Activated T-helper 9 cell treated with anti-CD3 and anti-CD28 coated beads, Interleukin-2, amount 50 U/mL, for 16 hours (primary cell): ENCODE data around the gene SCRN3.
"Not testable (repeated sequence)": the region's sequence is repeated elsewhere in the genome, so short reads cannot be mapped to it uniquely, and the experiment has no call there.

Experiments used
- DNase-seq: peaks from one replicate; pipeline ENCODE4 v3.0.0-alpha.2; 2020; ENCODE audit warnings: low read depth

SCRN3 gene, protein sequence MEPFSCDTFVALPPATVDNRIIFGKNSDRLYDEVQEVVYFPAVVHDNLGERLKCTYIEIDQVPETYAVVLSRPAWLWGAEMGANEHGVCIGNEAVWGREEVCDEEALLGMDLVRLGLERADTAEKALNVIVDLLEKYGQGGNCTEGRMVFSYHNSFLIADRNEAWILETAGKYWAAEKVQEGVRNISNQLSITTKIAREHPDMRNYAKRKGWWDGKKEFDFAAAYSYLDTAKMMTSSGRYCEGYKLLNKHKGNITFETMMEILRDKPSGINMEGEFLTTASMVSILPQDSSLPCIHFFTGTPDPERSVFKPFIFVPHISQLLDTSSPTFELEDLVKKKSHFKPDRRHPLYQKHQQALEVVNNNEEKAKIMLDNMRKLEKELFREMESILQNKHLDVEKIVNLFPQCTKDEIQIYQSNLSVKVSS

GRCh38 chr2:174395284-174395968 lies at the start of gene SCRN3:
Gene SCRN3, plus strand, starts transcription at chr2:174395730. Its CDS starts 2,554 bp downstream, at chr2:174398284.
- DNase-seq, result peak; percentile 62

DNA sequence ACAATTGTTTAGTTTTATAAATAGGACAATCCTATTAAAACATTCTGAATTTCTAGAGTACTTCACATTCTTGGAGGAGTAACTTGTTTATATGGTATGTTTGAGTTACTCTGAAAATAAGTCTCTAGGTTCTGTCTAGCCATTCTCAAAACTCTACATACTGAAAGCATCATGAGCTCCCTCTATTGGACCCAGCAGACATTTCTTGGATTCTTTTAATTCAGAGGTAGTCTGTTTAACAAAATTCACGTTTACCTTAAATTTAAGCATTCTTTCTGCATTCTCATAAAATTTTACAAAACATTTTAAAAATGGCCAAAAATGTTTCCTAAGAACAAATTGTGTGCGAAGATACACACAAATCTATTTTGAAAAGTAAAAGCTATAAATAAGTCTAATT lies 45.5 kb upstream of the SCRN3 start:
- DNase-seq, result no peak

DNA sequence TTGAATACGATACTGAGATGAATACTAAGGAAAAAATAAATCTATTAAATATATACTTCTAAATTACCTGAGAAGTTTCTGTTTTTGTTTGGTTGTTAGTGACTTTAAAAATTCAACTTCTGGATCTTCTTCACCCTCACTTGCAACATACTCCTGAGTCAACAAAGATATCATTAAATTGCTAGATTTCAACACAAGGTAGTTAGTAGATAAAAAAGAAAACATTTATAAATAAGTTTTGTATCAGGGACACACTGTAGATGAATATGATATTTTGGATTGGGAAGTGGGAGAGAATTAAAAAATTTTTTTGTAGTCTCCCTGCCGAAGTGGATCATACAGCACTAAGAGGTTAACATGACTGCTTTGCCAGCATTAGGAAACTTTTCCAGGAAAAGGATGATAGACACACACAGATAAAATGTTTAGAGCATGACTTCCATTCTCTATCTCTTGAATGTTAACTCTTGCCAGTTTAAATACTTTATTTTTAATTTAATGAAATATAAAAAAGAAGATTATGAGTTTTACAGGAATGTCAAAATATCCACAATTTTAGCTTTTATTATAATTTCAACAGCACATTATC lies 44.8 kb upstream of the SCRN3 start:
- DNase-seq, result no peak

GRCh38 chr2:174353004-174353403 lies 42.5 kb upstream of the SCRN3 start:
- no peak for DNase-seq

DNA sequence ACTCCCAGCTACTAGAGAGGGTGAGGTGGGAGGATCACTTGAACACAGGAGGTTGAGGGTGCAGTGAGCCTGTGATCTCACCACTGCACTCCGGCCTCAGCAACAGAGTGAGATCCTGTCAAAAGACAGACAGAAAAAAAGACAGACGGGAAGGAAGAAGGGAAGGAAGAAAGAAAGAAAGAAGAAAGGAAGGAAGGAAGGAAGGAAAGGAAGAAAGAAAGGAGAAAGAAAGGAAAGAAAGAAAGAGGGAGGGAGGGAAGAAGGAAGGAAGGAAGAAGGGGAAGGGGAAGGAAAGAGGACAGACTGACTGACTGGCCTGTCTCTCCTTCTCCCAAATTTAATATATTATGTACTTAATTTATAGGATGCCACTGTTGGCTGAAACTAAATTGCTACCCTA lies 39.2 kb upstream of the SCRN3 start:
- no peak for DNase-seq

DNA sequence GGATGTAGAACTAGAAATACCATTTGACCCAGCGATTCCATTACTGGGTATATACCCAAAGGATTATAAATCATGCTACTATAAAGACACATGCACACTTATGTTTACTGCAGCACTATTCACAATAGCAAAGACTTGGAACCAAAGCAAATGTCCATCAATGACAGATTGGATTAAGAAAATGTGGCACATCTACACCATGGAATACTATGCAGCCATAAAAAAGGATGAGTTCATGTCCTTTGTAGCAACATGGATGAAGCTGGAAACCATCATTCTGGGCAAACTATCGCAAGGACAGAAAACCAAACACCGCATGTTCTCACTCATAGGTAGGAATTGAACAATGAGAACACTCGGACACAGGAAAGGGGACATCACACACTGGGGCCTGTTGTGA lies 35.9 kb upstream of the SCRN3 start:
- DNase-seq, result not testable (repeated sequence)

GRCh38 chr2:174362949-174363348 lies 32.6 kb upstream of the SCRN3 start:
- DNase-seq, result no peak

DNA sequence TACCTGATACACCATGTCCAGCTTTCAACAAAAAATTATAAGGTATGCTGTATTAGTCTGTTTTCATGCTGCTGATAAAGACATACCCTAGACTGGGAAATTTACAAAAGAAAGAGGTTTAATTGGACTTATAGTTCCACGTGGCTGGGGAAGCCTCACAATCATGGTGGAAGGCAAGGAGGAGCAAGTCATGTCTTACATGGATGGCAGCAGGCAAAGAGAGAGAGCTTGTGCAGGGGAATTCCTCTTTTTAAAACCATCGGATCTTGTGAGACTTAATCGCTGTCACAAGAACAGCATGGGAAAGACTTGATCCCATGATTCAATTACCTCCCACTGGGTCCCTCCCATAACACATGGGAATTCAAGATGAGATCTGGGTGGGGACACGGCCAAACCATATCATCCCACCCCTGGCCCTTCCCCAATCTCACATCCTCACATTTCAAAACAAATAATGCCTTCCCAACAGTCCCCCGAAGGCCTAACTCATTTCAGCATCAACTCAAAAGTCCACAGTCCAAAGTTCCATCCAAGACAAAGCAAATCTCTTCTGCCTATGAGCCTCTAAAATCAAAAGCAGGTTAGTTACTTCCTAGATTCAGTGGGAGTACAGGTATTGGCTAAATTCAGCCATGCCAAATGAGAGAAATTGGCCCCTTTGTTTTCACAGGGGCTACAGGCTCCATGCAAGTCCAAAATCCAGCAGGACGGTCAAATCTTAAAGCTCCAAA lies 31.9 kb upstream of the SCRN3 start:
- DNase-seq, result not testable (repeated sequence)

DNA sequence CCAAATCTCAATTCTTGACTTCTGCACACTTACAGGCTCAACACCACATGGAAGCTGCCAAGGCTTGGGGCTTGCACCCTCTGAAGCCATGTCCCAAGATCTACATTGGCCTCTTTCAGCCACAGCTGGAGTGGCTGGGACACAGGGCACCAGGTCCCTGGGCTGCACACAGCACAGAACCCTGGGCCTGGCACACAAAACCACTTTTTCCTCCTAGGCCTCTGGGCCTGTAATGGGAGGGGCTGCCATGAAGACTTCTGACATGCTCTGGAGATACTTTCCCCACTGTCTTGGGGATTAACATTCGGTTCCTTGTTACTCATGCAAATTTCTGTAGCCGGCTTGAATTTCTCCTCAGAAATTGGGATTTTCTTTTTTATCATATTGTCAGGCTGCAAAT lies 30.9 kb upstream of the SCRN3 start:
- no peak for DNase-seq

GRCh38 chr2:174365571-174365970 lies 30.0 kb upstream of the SCRN3 start:
- no peak for DNase-seq

GRCh38 chr2:174368691-174369090 lies 26.8 kb upstream of the SCRN3 start:
- DNase-seq, result no peak

GRCh38 chr2:174376967-174377366 lies 18.6 kb upstream of the SCRN3 start:
- DNase-seq, result no peak

GRCh38 chr2:174383796-174384195 lies 11.7 kb upstream of the SCRN3 start:
- DNase-seq, result no peak

DNA sequence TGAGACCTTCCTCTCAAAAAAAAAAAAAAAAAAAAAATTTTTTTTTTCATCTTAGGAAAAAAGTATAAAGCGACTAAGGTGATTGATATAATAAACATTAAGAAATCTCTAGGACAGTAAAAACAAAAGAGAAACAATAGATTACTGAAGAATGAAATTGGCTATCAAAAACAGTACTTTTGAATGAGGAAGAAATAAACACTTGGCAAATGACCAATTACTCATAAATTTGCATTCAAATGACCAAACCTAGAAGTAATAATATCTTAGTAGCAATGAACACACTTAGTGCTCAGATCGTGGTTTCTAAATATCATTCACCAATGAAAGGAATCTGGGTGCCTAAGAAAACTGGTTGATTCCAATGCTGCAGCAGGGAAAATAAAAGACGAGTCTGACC lies 10.3 kb upstream of the SCRN3 start:
- DNase-seq, result no peak

- DNase-seq, result not testable (repeated sequence)
These were observed 6.8 kb upstream of the SCRN3 start for GRCh38 chr2:174388706-174389105.

- no peak for DNase-seq
These were observed 6.0 kb upstream of the SCRN3 start for GRCh38 chr2:174389542-174389941.

DNA sequence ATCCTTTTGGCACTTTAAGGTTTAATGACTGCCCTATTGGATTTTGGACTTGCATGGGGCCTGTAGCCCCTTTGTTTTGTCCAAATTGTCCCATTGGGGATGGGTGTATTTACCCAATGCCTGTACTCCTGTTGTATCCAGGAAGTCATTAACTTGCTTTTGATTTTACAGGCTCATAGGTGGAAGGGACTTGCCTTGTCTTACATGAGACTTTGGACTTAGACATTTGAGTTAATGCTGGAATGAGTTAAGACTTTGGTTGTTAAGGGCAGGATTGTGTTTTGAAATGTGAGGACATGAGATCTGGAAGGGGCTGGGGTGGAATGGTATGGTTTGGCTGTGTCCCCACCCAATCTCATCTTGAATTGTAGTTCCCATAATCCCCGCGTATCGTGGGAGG lies 5.2 kb upstream of the SCRN3 start:
- DNase-seq, result not testable (repeated sequence)

DNA sequence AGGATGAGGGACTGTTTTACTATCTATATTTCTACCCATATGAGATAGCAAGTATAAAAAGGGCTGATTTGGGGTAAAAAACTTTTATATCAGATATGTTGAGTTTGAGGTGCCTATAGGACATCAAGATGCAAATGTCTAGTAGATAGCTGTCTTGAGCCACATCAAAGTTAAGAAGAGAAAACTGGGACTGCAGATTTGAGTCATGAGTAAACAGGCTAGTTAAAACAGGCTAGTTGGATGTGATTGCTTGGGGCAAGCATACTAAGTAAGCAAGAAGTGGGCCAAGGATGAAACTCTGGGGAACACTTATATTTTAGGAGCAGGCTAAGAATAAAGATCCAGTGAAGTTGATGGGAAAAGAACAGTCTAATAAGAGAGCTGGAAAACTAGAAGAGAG lies 2.8 kb upstream of the SCRN3 start:
- no peak for DNase-seq

DNA sequence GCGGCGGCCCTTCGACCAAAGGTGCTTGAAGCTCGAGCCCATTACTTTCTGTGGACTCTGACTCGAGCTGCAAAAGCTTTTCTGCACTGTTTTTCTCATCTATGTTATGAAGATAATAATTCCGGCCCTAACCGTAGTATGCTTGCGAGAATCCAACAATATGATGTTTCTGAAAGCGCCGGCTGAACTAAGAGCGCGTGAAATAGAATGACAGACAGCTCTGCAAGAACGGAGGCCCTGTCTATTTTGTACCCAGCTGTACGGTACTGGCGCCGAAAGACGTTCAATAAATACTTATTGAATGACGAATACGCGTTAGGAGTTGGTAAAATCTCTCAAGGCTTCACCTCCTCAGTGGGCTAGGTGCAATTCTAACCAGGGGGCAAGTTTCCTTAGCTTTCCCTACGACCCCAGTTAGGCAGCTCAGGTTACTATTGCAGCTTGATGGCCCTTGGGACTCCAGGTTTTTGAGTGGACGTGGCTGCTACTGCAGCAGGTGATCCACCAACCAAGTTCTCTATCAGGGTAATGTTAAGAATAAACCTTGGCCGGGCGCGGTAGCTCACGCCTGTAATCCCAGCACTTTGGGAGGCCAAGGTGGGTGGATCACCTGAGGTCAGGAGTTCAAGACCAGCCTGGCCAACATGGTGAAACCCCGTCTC lies 570 bp downstream of the SCRN3 start:
- no peak for DNase-seq

- no peak for DNase-seq
These were observed 2.2 kb downstream of the SCRN3 start for GRCh38 chr2:174397773-174398172.

- DNase-seq, result no peak
These were observed 3.6 kb downstream of the SCRN3 start for GRCh38 chr2:174399171-174399570.

- DNase-seq, result no peak
These were observed 5.3 kb downstream of the SCRN3 start for GRCh38 chr2:174400853-174401252.
